Measurements from ENCODE around the gene ZG16B. TPM values are rescaled to one million over a fixed set of nuclear protein-coding genes. Genes with fewer than 3 reads are reported as not detected.

The ZG16B gene
- total RNA-seq, result not detected
- not detected for polyA plus RNA-seq
- total RNA-seq, result 0 to 0.32 (median 0.08) reads per million in 6 experiments

GRCh38 chr16:2829501-2830354 is at the start of gene ZG16B:
Gene ZG16B (plus strand): TSS chr16:2830303. CDS start chr16:2830442, 139 bp downstream.
- no peaks in the 10 kb centered on the region for H3K36me3 Mint-ChIP-seq
- H3K27ac Mint-ChIP-seq, result no peak within 1 kb of the TSS
- POLR2A ChIA-PET, result no interaction called here
- DNase-seq (no peak), ATAC-seq (no peak)
- no peaks in the 10 kb centered on the region for H3K9me3 Mint-ChIP-seq
- H3K4me3 Mint-ChIP-seq, result no peak within 1 kb of the TSS
- H3K4me1 Mint-ChIP-seq, result peaks cover 0 to 6% (median 1%) of the 10 kb centered on the region in 4 donors
- peaks cover 0 to 14% (median 9%) of the 10 kb centered on the region in 5 donors for H3K27me3 Mint-ChIP-seq

DNA sequence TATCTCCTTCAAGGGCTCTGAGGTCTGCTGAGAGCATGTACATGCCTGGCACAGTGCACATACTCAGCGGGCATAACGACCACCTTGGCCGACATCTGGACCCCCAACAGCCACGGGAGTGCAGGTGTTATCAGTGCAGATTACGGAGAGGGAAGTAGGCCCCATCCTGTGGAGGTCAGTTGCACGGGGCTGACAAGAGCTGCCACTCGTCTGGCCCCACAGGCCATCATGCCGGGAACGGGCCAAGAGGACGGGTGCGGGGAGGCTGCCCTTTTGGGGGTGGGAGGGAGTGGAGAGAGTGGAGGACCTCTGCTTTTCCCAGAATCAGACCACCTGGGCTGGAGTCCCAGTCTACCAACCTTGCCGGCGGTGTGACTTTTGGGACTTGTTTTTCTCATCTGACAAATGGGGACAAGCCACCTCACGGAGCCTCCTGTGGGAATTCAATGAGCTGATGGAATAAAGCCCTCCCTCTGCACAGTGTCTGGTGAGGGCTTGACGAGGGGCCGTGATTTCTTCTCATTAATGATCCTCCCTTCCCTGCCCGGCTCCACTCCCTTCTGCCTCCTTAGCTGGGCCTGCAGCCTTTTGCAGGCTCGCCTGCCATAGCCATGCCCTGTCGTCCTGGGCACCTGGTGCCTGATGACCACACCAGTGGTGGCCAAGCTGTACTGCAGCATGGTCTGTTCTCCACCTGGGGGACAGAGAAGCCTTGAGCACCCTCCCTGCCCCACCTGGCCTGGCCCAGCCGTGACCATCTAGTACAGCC is 47.3 kb upstream of the ZG16B start:
- no peaks in the 10 kb centered on the region for H3K36me3 Mint-ChIP-seq
- no peaks in the 10 kb centered on the region for H3K27me3 Mint-ChIP-seq
- no peaks in the 10 kb centered on the region for H3K9me3 Mint-ChIP-seq
- H3K4me1 Mint-ChIP-seq, result peaks cover 18 to 39% (median 33%) of the 10 kb centered on the region in 4 donors
- H3K27ac Mint-ChIP-seq, result peak overlapping the region in 5 of 10 donors; percentile 24 to 78 (median 57)
- peak overlapping the region in 1 of 10 donors; percentile 23 for H3K4me3 Mint-ChIP-seq
- DNase-seq (peak in 1 of 10 donors; percentile 43), ATAC-seq (no peak)
- POLR2A ChIA-PET, result interaction anchor here (0.5 to 4.7 kb wide), 3 partner anchors 30 to 1146 kb away, joined by 3 to 30 read pairs (median 6); partner anchors contain the start of gene SRRM2

DNA sequence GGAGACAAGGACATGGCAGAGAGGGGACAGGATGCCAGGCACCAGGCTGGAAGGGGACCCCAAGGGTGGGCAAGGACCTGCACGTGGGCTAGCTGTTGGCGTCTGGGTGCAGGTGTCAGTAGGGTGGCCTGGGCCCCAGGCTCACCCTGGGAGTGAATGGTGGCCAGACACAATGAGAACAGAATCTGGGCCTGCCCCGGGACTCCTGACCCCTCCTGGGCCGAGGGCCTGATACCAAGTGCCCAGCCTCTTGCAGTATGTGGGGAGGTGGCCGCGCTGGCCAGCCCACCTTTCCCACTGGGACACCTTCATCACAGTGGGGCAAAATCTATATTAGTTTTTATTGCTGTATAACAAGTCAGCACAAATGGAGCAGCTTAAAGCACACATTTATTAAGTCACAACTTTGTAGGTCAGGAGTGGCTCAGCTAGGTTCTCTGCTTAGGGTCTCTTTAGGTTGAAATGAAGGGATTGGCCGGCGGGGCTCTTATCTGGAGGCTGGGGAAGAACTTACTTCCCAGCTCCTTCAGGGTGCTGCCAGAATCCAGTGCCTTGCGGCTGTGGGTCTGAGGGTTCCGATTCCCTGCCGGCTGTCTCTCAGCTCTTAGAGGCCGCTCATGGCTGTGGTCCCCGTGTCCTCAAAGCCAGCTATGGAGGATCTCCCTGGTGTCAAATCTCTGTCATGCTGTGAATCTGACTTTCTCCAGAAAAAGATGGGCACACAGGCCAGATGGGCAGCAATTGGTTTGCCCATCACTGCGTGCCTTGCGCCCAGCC is 46.3 kb upstream of the ZG16B start:
- peaks cover 8 to 31% (median 25%) of the 10 kb centered on the region in 4 donors for H3K4me1 Mint-ChIP-seq
- ATAC-seq (no peak), DNase-seq (no peak)
- H3K4me3 Mint-ChIP-seq, result peak overlapping the region in 9 of 10 donors; percentile 28 to 92 (median 60)
- POLR2A ChIA-PET, result interaction anchor here (1.0 to 4.7 kb wide), 2 partner anchors 11 to 31 kb away, joined by 3 to 30 read pairs; partner anchors contain the start of gene SRRM2
- no peaks in the 10 kb centered on the region for H3K9me3 Mint-ChIP-seq
- H3K27me3 Mint-ChIP-seq, result no peaks in the 10 kb centered on the region
- H3K27ac Mint-ChIP-seq, result peak overlapping the region in 7 of 10 donors; percentile 20 to 73 (median 59)
- no peaks in the 10 kb centered on the region for H3K36me3 Mint-ChIP-seq

DNA sequence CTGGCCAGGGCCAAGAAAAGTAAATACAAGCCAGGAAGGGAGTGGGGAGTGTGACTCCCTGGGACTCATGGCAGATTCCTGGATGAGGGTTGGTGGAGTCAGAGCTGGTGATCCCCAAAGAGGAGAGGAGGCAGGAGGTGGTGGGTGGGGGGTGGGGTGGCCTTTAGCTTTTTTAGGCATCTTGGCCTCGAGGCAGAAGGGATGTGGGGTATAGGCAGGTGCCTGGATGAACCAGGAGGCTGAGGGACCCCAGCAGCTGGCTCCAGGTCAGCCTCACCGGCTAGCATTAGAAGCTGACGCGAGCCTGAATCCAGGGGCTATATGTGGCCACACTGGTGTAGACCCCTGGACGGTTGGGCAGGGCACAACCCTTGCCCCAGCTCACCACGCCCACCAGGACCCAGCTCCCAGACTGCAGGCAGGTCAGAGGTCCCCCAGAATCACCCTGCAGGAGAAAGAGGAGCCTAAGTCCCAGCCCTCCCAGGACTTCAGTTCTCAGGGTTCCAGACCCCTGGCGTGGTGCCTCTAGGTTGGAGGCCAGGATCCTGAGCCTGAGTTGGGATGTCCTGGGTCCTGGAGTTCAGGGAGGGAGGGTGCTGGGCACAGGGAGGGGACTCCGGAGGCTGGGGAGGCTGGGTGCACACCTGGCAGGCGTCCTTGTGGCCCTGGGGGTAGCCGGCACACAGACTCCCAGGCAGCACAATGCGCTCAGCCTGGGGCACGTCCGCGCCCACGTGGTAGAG is 45.6 kb upstream of the ZG16B start:
- Mint-ChIP-seq H3K36me3 (no peaks in the 10 kb centered on the region), H3K27me3 (peaks cover 0 to 2% (median 0%) of the 10 kb centered on the region in 5 donors), H3K9me3 (no peaks in the 10 kb centered on the region), H3K27ac (peak overlapping the region; percentile 55 to 92 (median 72)), H3K4me3 (peak overlapping the region; percentile 80 to 92 (median 86)), H3K4me1 (peaks cover 8 to 23% (median 18%) of the 10 kb centered on the region in 4 donors)
- no peak for DNase-seq
- peak in 1 of 2 donors; percentile 43 for ATAC-seq
- POLR2A ChIA-PET, result interaction anchor here (0.6 to 4.7 kb wide), 4 partner anchors 8 to 317 kb away, joined by 3 to 30 read pairs (median 8); partner anchors contain the start of genes ELOB and SRRM2

DNA sequence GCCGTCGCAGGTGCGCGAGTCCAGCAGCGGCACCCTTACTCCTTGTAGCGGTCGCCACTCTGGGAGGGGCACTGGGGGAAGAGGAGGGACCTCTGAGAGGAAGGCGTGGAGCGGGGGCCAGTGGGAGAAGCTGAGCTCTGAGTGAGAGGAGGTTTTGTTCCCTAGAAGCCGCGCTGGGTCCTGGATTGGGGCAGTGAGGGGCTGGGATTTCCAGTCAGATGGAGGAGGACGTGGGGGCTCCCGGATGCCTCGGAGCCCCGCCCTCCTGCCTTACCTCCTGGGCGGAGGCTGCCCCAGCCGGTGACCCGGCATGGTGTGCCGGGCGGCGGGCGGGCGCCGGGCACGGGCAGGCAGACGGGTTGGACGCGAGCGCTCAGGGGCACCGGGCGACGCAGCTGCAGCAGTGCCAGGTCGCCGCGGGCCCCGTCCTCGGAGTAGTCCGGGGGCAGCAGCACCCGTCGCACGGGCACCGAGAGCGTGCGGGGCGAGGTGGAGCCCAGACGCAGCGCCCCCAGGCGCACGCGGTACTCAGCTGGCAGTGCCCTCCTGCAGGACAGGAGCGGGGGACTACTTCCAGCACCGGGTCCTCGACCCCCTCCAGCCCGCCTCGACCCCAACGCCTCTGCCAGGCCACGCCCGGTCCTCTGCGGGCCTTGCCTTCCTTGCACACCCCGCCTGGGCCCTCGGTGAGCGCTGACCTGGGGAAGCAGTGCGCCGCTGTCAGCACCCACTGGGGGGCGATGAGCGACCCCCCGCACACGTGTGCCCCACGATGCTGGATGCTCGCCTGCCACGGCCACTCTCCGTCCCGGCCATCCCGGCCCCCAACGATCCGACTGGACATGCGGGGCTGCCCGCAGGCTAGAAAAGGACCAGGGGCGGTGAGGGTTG is 44.8 kb upstream of the ZG16B start:
- Mint-ChIP-seq H3K27me3 (peaks cover 0 to 8% (median 2%) of the 10 kb centered on the region in 5 donors), H3K27ac (peak overlapping the region; percentile 53 to 92 (median 72)), H3K36me3 (no peaks in the 10 kb centered on the region), H3K9me3 (no peaks in the 10 kb centered on the region), H3K4me1 (peaks cover 3 to 16% (median 13%) of the 10 kb centered on the region in 4 donors), H3K4me3 (peak overlapping the region; percentile 80 to 92 (median 86))
- ATAC-seq (peak; percentile 85 to 87), DNase-seq (peak in 6 of 10 donors; percentile 40 to 69 (median 50))
- POLR2A ChIA-PET, result interaction anchor here (0.6 to 4.7 kb wide), 3 partner anchors 9 to 316 kb away, joined by 6 to 30 read pairs (median 9); partner anchors contain the start of genes ELOB and SRRM2

GRCh38 chr16:2786061-2786825 is 43.9 kb upstream of the ZG16B start:
- H3K9me3 Mint-ChIP-seq, result no peaks in the 10 kb centered on the region
- POLR2A ChIA-PET, result interaction anchor here (1.9 to 4.7 kb wide), 2 partner anchors 10 to 34 kb away, joined by 9 to 30 read pairs; partner anchors contain the start of genes ELOB and SRRM2
- H3K4me3 Mint-ChIP-seq, result peak overlapping the region; percentile 7 to 92 (median 54)
- H3K27ac Mint-ChIP-seq, result peak overlapping the region in 5 of 10 donors; percentile 14 to 67 (median 32)
- peaks cover 3 to 15% (median 11%) of the 10 kb centered on the region in 4 donors for H3K4me1 Mint-ChIP-seq
- H3K27me3 Mint-ChIP-seq, result peaks cover 1 to 14% (median 4%) of the 10 kb centered on the region in 5 donors
- DNase-seq, result no peak
- H3K36me3 Mint-ChIP-seq, result no peaks in the 10 kb centered on the region
- ATAC-seq, result no peak

DNA sequence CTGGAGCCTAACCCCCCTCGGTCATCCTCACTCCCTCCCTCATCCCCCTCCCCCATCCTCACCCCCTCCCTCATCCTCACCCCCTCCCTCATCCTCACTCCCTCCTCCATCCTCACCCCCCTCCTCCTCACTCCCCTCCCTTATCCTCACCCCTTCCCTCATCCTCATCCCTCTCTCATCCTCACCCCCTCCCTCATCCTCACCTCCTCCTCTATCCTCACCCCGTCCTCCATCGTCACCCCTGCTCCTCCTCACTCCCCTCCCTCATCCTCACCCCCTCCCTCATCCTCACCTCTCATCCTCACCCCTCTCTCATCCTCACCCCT is 43.3 kb upstream of the ZG16B start:
- Mint-ChIP-seq H3K4me1 (peaks cover 3 to 15% (median 11%) of the 10 kb centered on the region in 4 donors), H3K27ac (no peak overlapping the region), H3K4me3 (peak overlapping the region in 2 of 10 donors; percentile 33 to 92), H3K27me3 (peaks cover 2 to 18% (median 4%) of the 10 kb centered on the region in 5 donors), H3K9me3 (no peaks in the 10 kb centered on the region), H3K36me3 (no peaks in the 10 kb centered on the region)
- no peak for ATAC-seq
- no peak for DNase-seq
- POLR2A ChIA-PET, result no interaction called here

DNA sequence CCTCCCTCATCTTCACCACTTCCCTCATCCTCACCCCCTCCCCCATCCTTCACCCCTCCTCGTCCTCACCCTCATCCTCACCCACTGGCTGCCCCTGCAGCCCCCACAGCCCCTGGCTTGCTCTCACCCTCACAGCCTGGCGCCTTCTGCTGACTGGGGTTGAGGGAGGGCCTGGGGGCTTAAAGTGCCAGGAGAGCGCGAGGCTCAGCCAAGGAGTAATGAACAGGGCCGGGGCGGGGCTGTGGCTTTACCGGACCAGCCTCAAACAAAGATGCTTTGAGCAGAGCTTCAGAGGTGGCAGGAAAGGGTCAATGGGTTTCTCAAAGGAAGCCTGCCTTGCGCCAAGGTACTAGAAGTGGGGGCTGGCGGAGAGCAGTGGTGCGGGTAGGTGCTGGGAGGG is 42.7 kb upstream of the ZG16B start, which contains the start of gene PRSS33:
PRSS33 (minus strand) TSS at position 155 of the 400 bp plus-strand sequence. CDS start 1,013 bp downstream, outside the sequence.
- DNase-seq (no peak), ATAC-seq (no peak)
- peaks cover 4 to 24% (median 7%) of the 10 kb centered on the region in 5 donors for H3K27me3 Mint-ChIP-seq
- POLR2A ChIA-PET, result interaction anchor here (0.7 to 0.9 kb wide), 2 partner anchors 9 to 69 kb away, joined by 3 read pairs; no protein-coding TSS in a partner anchor
- H3K4me1 Mint-ChIP-seq, result peaks cover 3 to 14% (median 11%) of the 10 kb centered on the region in 4 donors
- peak within 1 kb of the TSS in 4 of 10 donors; percentile 52 to 89 (median 64) for H3K27ac Mint-ChIP-seq
- H3K9me3 Mint-ChIP-seq, result no peaks in the 10 kb centered on the region
- peak within 1 kb of the TSS in 5 of 10 donors; percentile 11 to 92 (median 53) for H3K4me3 Mint-ChIP-seq
- H3K36me3 Mint-ChIP-seq, result no peaks in the 10 kb centered on the region

DNA sequence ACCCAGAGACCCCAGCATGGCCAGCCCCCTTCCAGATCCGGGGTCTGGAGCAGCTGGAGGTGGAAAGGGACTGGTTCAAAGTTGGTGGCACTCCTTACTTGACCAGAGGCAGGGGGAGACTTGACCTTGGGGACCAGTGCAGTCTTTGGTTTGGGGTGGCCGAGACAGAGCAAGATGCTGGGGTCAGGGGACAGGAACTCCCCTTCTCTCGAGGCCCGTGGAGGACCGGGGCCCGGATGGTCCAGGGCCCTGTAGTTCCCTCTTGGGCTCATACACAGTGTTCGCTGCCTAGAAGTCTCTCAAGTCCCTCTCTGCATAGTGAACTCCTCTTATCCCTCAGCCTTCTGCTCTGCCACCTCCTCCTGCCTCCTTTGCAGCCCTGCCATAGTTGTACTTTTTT is 42.1 kb upstream of the ZG16B start:
- H3K9me3 Mint-ChIP-seq, result no peaks in the 10 kb centered on the region
- peaks cover 5 to 26% (median 9%) of the 10 kb centered on the region in 5 donors for H3K27me3 Mint-ChIP-seq
- DNase-seq (no peak), ATAC-seq (no peak)
- peak overlapping the region in 1 of 10 donors; percentile 89 for H3K27ac Mint-ChIP-seq
- H3K4me1 Mint-ChIP-seq, result peaks cover 3 to 14% (median 10%) of the 10 kb centered on the region in 4 donors
- POLR2A ChIA-PET, result interaction anchor here (0.7 to 0.9 kb wide), 2 partner anchors 10 to 70 kb away, joined by 3 read pairs; no protein-coding TSS in a partner anchor
- H3K36me3 Mint-ChIP-seq, result no peaks in the 10 kb centered on the region
- peak overlapping the region in 1 of 10 donors; percentile 24 for H3K4me3 Mint-ChIP-seq

DNA sequence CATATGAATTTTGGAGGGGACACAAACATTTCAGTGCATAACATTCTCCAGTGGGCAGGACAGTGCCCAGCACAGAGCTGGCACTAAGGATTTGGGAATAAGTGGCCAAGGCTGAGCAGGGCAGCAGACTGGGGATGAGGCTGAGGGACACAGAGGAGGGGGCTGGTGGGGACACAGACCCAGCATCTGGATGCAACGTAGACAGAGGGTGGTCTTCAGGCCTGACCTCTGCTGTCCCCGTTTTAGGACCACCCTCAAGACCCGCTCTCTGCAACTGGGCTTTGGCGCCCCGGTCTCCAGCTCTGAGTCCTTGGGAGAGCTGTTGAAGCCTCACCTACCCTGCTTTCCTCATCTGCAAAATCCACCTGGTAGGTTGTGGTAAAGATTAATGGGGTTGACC is 39.5 kb upstream of the ZG16B start:
- Mint-ChIP-seq H3K4me3 (no peak overlapping the region), H3K27ac (no peak overlapping the region), H3K4me1 (peaks cover 0 to 11% (median 7%) of the 10 kb centered on the region in 4 donors), H3K27me3 (peaks cover 10 to 46% (median 24%) of the 10 kb centered on the region in 5 donors), H3K9me3 (no peaks in the 10 kb centered on the region), H3K36me3 (no peaks in the 10 kb centered on the region)
- DNase-seq (no peak), ATAC-seq (no peak)
- POLR2A ChIA-PET, result no interaction called here
